A673 (cell line): ENCODE data around the gene TRIM37.

Source experiments
- EZH2 ChIP-seq: fragments of 200-600 bp; sonication (generic); IDR thresholded peaks from 2 replicates; pipeline ENCODE4 v1.6.1; 2017; ENCODE audit warnings: borderline replicate concordance, low read depth, mild to moderate bottlenecking, mixed read lengths, antibody characterized with exemption, low read length; ENCODE audit not compliant: poor library complexity, severe bottlenecking
- TF ChIP-seq, protein P1 (sequence below): fragments of 300-800, 200-600 bp; sonication (generic); conservative IDR thresholded peaks from 2 replicates; pipeline ENCODE4 v1.5.1; 2017; ENCODE audit warnings: low read depth, mild to moderate bottlenecking, antibody characterized with exemption, low read length, moderate library complexity, mixed read lengths

DNA sequence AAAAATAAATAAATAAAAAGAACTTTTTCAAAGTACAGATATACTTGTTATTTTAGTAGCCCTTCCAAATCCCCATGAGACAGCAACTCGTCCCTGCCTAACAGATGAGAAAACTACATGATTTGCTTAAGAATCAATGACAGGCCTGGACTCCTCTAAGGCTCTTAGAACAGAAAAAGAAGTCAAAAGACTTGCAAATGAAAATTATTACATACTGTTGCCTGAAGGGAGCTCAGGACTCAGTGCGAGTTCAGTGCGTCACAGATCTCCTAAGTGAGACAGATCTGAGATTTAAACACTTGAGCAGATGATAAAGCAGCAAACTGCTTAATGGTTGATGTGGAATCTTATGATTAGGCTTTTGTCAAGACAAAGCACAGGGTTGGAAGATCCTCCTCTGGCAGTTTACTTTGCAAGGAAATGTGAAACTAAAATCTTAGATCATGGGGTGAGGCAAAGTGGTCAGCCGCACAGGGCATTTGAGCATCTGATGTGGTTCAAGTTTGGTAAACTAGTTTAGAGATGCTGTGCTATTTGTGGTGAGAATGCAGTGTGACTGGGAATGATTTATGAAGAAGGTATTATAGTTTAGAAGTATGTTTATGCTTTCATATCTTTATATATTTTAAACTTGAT is 138.1 kb downstream of the TRIM37 start:
- no peak for TF ChIP-seq EZH2
- TF ChIP-seq, protein P1, sequence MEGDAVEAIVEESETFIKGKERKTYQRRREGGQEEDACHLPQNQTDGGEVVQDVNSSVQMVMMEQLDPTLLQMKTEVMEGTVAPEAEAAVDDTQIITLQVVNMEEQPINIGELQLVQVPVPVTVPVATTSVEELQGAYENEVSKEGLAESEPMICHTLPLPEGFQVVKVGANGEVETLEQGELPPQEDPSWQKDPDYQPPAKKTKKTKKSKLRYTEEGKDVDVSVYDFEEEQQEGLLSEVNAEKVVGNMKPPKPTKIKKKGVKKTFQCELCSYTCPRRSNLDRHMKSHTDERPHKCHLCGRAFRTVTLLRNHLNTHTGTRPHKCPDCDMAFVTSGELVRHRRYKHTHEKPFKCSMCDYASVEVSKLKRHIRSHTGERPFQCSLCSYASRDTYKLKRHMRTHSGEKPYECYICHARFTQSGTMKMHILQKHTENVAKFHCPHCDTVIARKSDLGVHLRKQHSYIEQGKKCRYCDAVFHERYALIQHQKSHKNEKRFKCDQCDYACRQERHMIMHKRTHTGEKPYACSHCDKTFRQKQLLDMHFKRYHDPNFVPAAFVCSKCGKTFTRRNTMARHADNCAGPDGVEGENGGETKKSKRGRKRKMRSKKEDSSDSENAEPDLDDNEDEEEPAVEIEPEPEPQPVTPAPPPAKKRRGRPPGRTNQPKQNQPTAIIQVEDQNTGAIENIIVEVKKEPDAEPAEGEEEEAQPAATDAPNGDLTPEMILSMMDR = no peak
